DOHH2 (cell line): ENCODE measurements around the gene PPT1.

Experiments
- H3F3A ChIP-seq: fragments of 200-600 bp; sonication (generic), shearing (Covaris generic); 2 replicates; pipeline ENCODE4 v1.6.0; 2016; ENCODE audit warnings: antibody characterized with exemption, mild to moderate bottlenecking; ENCODE audit not compliant: control insufficient read depth, insufficient read depth
- H3K27ac ChIP-seq: fragments of 200-600 bp; sonication (generic); 2 replicates; pipeline ENCODE4 v1.5.1; 2014; ENCODE audit warnings: low read depth, mild to moderate bottlenecking, low read length, moderate library complexity
- H3K27me3 ChIP-seq: fragments of 200-600 bp; sonication (generic); 2 replicates; pipeline ENCODE4 v1.6.1; 2014; ENCODE audit warnings: mild to moderate bottlenecking, low read length, mixed read lengths; ENCODE audit not compliant: control insufficient read depth
- H3K36me3 ChIP-seq: fragments of 200-600 bp; sonication (generic); 2 replicates; pipeline ENCODE4 v1.6.1; 2014; ENCODE audit warnings: mild to moderate bottlenecking, low read length, moderate library complexity, mixed read lengths; ENCODE audit not compliant: control insufficient read depth
- H3K4me1 ChIP-seq: fragments of 200-600 bp; sonication (generic); 2 replicates; pipeline ENCODE4 v1.6.1; 2014; ENCODE audit warnings: mild to moderate bottlenecking, low read length, mixed read lengths; ENCODE audit not compliant: control insufficient read depth
- H3K4me2 ChIP-seq: fragments of 200-600 bp; sonication (generic); 2 replicates; pipeline ENCODE4 v1.6.0; 2014; ENCODE audit warnings: mild to moderate bottlenecking, low read length, moderate library complexity
- H3K4me3 ChIP-seq: fragments of 200-600 bp; sonication (generic); 2 replicates; pipeline ENCODE4 v1.5.1; 2014; ENCODE audit warnings: mild to moderate bottlenecking, low read length, mixed read lengths
- H3K79me2 ChIP-seq: fragments of 200-600 bp; sonication (generic); 2 replicates; pipeline ENCODE4 v1.6.1; 2014; ENCODE audit warnings: mild to moderate bottlenecking, low read length, mixed read lengths; ENCODE audit not compliant: control insufficient read depth
- H3K9me2 ChIP-seq: fragments of 200-600 bp; sonication (generic); replicated peaks from 2 replicates; pipeline ENCODE4 v1.6.1; 2014; ENCODE audit warnings: mild to moderate bottlenecking, low read length, mixed read lengths; ENCODE audit not compliant: control insufficient read depth
- H3K9me3 ChIP-seq: fragments of 200-600 bp; sonication (generic); 2 replicates; pipeline ENCODE4 v1.6.1; 2014; ENCODE audit warnings: antibody characterized with exemption, low read length, mixed read lengths; ENCODE audit not compliant: control insufficient read depth, insufficient read depth
- H4K20me1 ChIP-seq: fragments of 200-600 bp; sonication (generic); 2 replicates; pipeline ENCODE4 v1.6.0; 2014; ENCODE audit warnings: low read depth, mild to moderate bottlenecking, antibody characterized with exemption, low read length, moderate library complexity; ENCODE audit not compliant: control insufficient read depth, insufficient read depth
- EZH2phosphoT487 ChIP-seq: fragments of 200-600 bp; sonication (generic); IDR thresholded peaks from 2 replicates; pipeline ENCODE4 v1.6.1; 2017; ENCODE audit warnings: borderline replicate concordance, mild to moderate bottlenecking, antibody characterized with exemption, low read length, moderate library complexity, mixed read lengths
- TF ChIP-seq, protein P1 (sequence below): fragments of 200-600 bp; sonication (generic); IDR thresholded peaks from one replicate; pipeline ENCODE4 v1.5.1; 2014; ENCODE audit warnings: antibody characterized with exemption, mild to moderate bottlenecking, low read depth, low read length; ENCODE audit not compliant: poor library complexity, severe bottlenecking

The PPT1 gene

DNA sequence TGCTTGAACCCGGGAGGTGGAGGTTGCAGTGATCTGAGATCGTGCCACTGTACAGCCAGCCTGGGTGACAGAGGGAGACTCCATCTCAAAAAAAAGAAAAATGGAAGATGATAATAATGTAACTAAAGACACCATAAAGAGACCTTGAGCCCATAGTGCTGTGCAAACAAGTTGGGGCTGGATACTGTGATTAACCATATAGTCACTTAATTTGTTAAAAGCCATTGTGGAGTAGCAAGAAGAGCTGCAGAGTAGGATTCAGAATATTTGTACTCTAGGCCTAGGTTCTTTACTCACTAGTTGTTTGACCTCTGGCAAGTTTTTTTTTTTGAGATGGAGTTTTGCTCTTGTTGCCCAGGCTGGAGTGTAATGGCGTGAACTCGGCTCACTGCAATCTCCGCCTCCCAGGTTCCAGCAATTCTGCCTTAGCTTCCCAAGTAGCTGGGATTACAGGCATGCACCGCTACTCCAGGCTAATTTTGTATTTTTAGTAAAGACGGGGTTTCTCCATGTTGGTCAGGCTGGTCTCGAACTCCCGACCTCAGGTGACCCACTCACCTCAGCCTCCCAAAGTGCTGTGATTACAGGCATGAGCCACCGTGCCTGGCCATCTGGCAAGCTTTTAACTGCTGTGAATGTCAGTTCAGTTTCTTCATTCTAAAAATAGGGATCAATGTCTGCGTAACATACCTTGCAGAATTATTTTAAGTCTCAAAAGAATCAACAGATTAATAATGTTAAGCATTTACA, 43.7 kb downstream of the PPT1 start:
- TF ChIP-seq, protein P1, sequence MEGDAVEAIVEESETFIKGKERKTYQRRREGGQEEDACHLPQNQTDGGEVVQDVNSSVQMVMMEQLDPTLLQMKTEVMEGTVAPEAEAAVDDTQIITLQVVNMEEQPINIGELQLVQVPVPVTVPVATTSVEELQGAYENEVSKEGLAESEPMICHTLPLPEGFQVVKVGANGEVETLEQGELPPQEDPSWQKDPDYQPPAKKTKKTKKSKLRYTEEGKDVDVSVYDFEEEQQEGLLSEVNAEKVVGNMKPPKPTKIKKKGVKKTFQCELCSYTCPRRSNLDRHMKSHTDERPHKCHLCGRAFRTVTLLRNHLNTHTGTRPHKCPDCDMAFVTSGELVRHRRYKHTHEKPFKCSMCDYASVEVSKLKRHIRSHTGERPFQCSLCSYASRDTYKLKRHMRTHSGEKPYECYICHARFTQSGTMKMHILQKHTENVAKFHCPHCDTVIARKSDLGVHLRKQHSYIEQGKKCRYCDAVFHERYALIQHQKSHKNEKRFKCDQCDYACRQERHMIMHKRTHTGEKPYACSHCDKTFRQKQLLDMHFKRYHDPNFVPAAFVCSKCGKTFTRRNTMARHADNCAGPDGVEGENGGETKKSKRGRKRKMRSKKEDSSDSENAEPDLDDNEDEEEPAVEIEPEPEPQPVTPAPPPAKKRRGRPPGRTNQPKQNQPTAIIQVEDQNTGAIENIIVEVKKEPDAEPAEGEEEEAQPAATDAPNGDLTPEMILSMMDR: no peak
- TF ChIP-seq EZH2phosphoT487: no peak
- H3K27ac ChIP-seq: no peak overlapping the region
- H3K4me1 ChIP-seq: peaks cover 55% of the 10 kb centered on the region
- H3K4me3 ChIP-seq: no peak overlapping the region
- no peaks in the 10 kb centered on the region for H3K9me2 ChIP-seq
- peaks cover 13% of the 10 kb centered on the region; the same call in 1 of the 2 replicates for H4K20me1 ChIP-seq
- peaks cover 9% of the 10 kb centered on the region for H3F3A ChIP-seq
- H3K4me2 ChIP-seq: no peak overlapping the region
- H3K9me3 ChIP-seq: no peaks in the 10 kb centered on the region
- H3K79me2 ChIP-seq: peaks cover 97% of the 10 kb centered on the region
- peaks cover 55% of the 10 kb centered on the region for H3K36me3 ChIP-seq
- no peaks in the 10 kb centered on the region for H3K27me3 ChIP-seq

- H3K4me1 ChIP-seq: peaks cover 30% of the 10 kb centered on the region
- no peak overlapping the region for H3K4me2 ChIP-seq
- H3F3A ChIP-seq: no peaks in the 10 kb centered on the region
- H4K20me1 ChIP-seq: peaks cover 9% of the 10 kb centered on the region; the same call in 1 of the 2 replicates
- no peak overlapping the region for H3K4me3 ChIP-seq
- H3K9me2 ChIP-seq: no peaks in the 10 kb centered on the region
- TF ChIP-seq EZH2phosphoT487: no peak
- TF ChIP-seq, protein P1: no peak
- no peaks in the 10 kb centered on the region for H3K27me3 ChIP-seq
- H3K9me3 ChIP-seq: no peaks in the 10 kb centered on the region
- H3K79me2 ChIP-seq: peaks cover 97% of the 10 kb centered on the region
- no peak overlapping the region for H3K27ac ChIP-seq
- peaks cover 50% of the 10 kb centered on the region for H3K36me3 ChIP-seq
Measured at GRCh38 chr1:40050863-40051262, 46.2 kb downstream of the PPT1 start.

DNA sequence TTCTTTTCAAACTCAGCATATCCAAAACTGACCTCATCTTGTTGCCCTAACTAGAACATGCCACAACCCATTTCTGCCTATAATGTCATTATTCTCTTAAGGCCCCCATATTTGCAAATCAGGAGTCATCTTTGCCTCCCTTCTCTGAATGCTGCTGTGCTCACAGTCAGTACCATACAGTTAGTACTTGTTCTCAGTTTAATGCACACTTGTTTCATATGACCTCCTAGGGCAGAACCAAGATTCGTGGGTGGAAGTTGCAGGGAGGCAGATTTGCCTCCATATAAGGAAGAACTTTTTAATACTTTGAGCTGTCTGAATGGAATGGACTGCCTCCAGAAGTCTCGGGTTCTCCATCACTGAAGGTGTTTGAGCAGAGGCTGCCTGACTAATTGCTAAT, 47.3 kb downstream of the PPT1 start:
- Histone ChIP-seq H4K20me1 (peaks cover 9% of the 10 kb centered on the region; the same call in 1 of the 2 replicates), H3K4me3 (no peak overlapping the region), H3K9me2 (no peaks in the 10 kb centered on the region), H3F3A (no peaks in the 10 kb centered on the region), H3K79me2 (peaks cover 97% of the 10 kb centered on the region), H3K27ac (no peak overlapping the region), H3K4me1 (peaks cover 24% of the 10 kb centered on the region), H3K27me3 (no peaks in the 10 kb centered on the region), H3K9me3 (no peaks in the 10 kb centered on the region), H3K36me3 (peaks cover 53% of the 10 kb centered on the region), H3K4me2 (no peak overlapping the region)
- no peak for TF ChIP-seq EZH2phosphoT487
- TF ChIP-seq, protein P1: no peak
